ENCODE results near the gene FAM107B. TPM values are rescaled to one million over a fixed set of nuclear protein-coding genes. Genes with fewer than 3 reads are reported as not detected.

Gene FAM107B
- total and polyA plus RNA-seq, 2 of the 8 experiments (the other 6 are each of a cell fraction or from before 2014, with no cell fraction given): 7.5 to 28.1 TPM

DNA sequence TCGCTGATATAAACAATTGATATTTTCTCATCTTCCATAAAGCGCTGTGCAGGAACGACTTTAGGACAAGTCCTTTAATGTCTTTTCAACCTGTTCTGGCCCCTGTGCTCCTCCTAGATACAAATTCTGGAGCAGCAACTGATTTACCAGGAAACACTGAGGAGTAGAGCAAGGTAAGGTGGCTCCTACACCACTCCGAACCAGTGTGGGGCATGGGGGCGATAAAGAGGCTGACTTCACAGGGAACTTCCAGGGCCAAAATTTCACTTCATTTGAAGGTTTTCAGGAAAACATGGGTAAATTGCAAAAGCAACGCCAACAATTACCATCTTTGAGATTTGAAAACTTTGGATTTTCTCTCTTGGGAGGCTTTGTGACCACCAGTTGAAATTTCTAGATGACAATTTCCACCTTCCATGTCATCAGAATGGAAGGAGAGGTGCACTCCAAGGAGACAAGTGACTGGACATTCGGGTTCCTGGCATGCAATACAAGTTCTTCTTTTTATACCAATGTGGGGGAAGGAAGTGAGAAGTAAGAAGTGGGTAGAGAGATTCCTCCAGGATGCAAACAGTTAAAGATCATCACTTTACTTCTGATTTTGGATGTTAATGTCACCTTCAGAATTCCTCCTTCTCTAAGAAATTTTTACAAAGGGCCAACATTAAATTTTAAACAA lies 118.5 kb downstream of the FAM107B start:
- H3K23me2 ChIP-seq (ENCODE audit: low read depth, low read length): no peaks in the 10 kb centered on the region
- peaks cover 0 to 18% (median 5%) of the 10 kb centered on the region in 4 experiments; a peak in 3 of 7 replicates for H3K4me1 ChIP-seq (replicated peaks in 1 of 4; ENCODE audit: control insufficient read depth in 3 of 4, insufficient read depth in 4 of 4, low read length in 3 of 4)
- no peak overlapping the region for H3K14ac ChIP-seq (ENCODE audit: insufficient read length)
- peak; percentile 19 for FAIRE-seq
- no peak overlapping the region for H4K91ac ChIP-seq (replicated peaks; ENCODE audit: insufficient read length, low read length)
- TF ChIP-seq CBX5 (IDR thresholded peaks at IDR 0.05; ENCODE audit: low read depth, low read length) (no peak), CEBPB (IDR thresholded peaks at IDR 0.05; ENCODE audit: low read depth, low read length) (no peak), CTCF (IDR thresholded peaks at IDR 0.05; ENCODE audit: control extremely low read depth in 1 of 3, insufficient read depth in 1 of 3, low read depth in 1 of 3, low read length in 3 of 3) (peak; percentile 9 to 35 (median 18); a peak in 3 of 4 replicates)
- H3K23ac ChIP-seq (ENCODE audit: insufficient read length): no peak overlapping the region
- H3K79me1 ChIP-seq (ENCODE audit: low read depth, low read length): no peaks in the 10 kb centered on the region
- no peak overlapping the region for H4K5ac ChIP-seq (ENCODE audit: insufficient read length, low read depth, low read length)
- no peaks in the 10 kb centered on the region for H4K20me1 ChIP-seq (replicated peaks in 1 of 2; ENCODE audit: control insufficient read depth in 1 of 2, insufficient read depth in 2 of 2, low read length in 2 of 2)
- H4K8ac ChIP-seq (ENCODE audit: extremely low read depth, insufficient read depth, low read length): no peak overlapping the region
- CTCF ChIA-PET (ENCODE audit: partially characterized antibody): interaction anchor here (0.9 to 2.2 kb wide), 3 partner anchors 11 to 95 kb away, joined by 3 to 6 read pairs (median 3); no protein-coding TSS in a partner anchor
- H2BK120ac ChIP-seq (replicated peaks; ENCODE audit: low read depth, low read length): no peak overlapping the region
- no peak overlapping the region for H2BK15ac ChIP-seq (ENCODE audit: low read length)
- no peaks in the 10 kb centered on the region for H3K36me3 ChIP-seq (ENCODE audit: control insufficient read depth in 2 of 4, insufficient read depth in 4 of 4, low read length in 3 of 4)
- H2BK5ac ChIP-seq (ENCODE audit: low read depth, low read length): no peak overlapping the region
- H3K4me2 ChIP-seq (ENCODE audit: insufficient read depth in 1 of 2, low read depth in 2 of 2, low read length in 2 of 2): no peak overlapping the region
- POLR2A ChIA-PET (ENCODE audit: partially characterized antibody): interaction anchor here (0.5 kb wide), 1 partner anchor 11 kb away, joined by 3 read pairs; no protein-coding TSS in a partner anchor
- 76% methylated on average over 7 of the region's 7 CpGs; no CpG with 5 or more reads in 1 of the 2 experiments for WGBS, 2 experiments (ENCODE audit: extremely low coverage in 1 of 2, insufficient coverage in 1 of 2, insufficient read length in 1 of 2, insufficient replicate concordance in 2 of 2, low coverage in 1 of 2, low lambda C conversion rate in 2 of 2, missing lambda C conversion rate in 1 of 2)
- H3K4ac ChIP-seq (replicated peaks; ENCODE audit: insufficient read length, low read depth, low read length): no peak overlapping the region
- H2BK20ac ChIP-seq (ENCODE audit: low read length): no peak overlapping the region
- no peak overlapping the region for H3K9ac ChIP-seq (replicated peaks in 1 of 4; ENCODE audit: extremely low read depth in 1 of 4, low read depth in 3 of 4, low read length in 3 of 4)
- H3K79me2 ChIP-seq (ENCODE audit: control insufficient read depth in 1 of 2, insufficient read depth in 2 of 2, low read length in 2 of 2): no peaks in the 10 kb centered on the region
- no peaks in the 10 kb centered on the region for H3K27me3 ChIP-seq (replicated peaks in 1 of 4; ENCODE audit: control insufficient read depth in 3 of 4, extremely low read depth in 1 of 4, insufficient read depth in 3 of 4, low read length in 3 of 4)
- H2AK5ac ChIP-seq (ENCODE audit: low read depth, low read length): no peak overlapping the region
- no peak overlapping the region; the same call in 1 of the 2 replicates for H2AFZ ChIP-seq (ENCODE audit: low read length)
- no peak overlapping the region for H3K56ac ChIP-seq (replicated peaks; ENCODE audit: insufficient read length, low read depth, low read length)
- no peak overlapping the region for H3K4me3 ChIP-seq (ENCODE audit: extremely low read depth in 1 of 4, insufficient read depth in 2 of 4, low read depth in 3 of 4, low read length in 4 of 4)
- DNase-seq (ENCODE audit: low read depth in 1 of 2, low spot score in 2 of 2): no peak
- H3K27ac ChIP-seq (ENCODE audit: low read depth, low read length): no peak overlapping the region
- H3K9me3 ChIP-seq (ENCODE audit: insufficient read depth in 2 of 2, low read depth in 1 of 2, low read length in 1 of 2): no peaks in the 10 kb centered on the region
- H2BK12ac ChIP-seq (ENCODE audit: low read depth, low read length): no peak overlapping the region
- H3K18ac ChIP-seq (ENCODE audit: extremely low read depth, low read length): no peak overlapping the region

Data from H1 (cell line).